HG02973 (cell line): ENCODE data around the gene NET1.
"Not testable (repeated sequence)": the region's sequence is repeated elsewhere in the genome, so short reads cannot be mapped to it uniquely, and the experiment has no call there.

Source experiments
- ATAC-seq: cut with Tn5 transposase; IDR thresholded peaks from one replicate; pipeline ENCODE4 v1.9.1; 2021; ENCODE audit warnings: moderate library complexity; ENCODE audit not compliant: unreplicated experiment

The NET1 gene

GRCh38 chr10:5396556-5397300 is 15.6 kb upstream of the NET1 start:
- ATAC-seq, result no peak

- ATAC-seq, result no peak
Observed at GRCh38 chr10:5399332-5399731, 13.0 kb upstream of the NET1 start.

- ATAC-seq, result no peak
Observed at GRCh38 chr10:5400468-5401240, 11.7 kb upstream of the NET1 start.

- no peak for ATAC-seq
Observed at GRCh38 chr10:5402798-5403197, 9.6 kb upstream of the NET1 start.

GRCh38 chr10:5404208-5405041 is 7.9 kb upstream of the NET1 start, which contains the start of gene TUBAL3:
TSS of gene TUBAL3 (minus strand) at chr10:5404828. CDS start at chr10:5404792, 36 bp downstream.
- ATAC-seq, result no peak

- no peak for ATAC-seq
Observed at GRCh38 chr10:5406918-5407317, 5.4 kb upstream of the NET1 start.

- ATAC-seq, result not testable (repeated sequence)
Observed at GRCh38 chr10:5410787-5411186, 1.6 kb upstream of the NET1 start.

GRCh38 chr10:5411941-5412276 is 448 bp upstream of the NET1 start:
- no peak for ATAC-seq

GRCh38 chr10:5413012-5413938 is 918 bp downstream of the NET1 start:
- no peak for ATAC-seq

GRCh38 chr10:5416981-5417380 is 4.6 kb downstream of the NET1 start:
- ATAC-seq, result no peak

GRCh38 chr10:5418584-5418983 is 6.2 kb downstream of the NET1 start:
- ATAC-seq, result no peak

- no peak for ATAC-seq
Observed at GRCh38 chr10:5419466-5420094, 7.2 kb downstream of the NET1 start.

- ATAC-seq, result no peak
Observed at GRCh38 chr10:5423771-5424170, 11.4 kb downstream of the NET1 start.

GRCh38 chr10:5424751-5425150 is 12.4 kb downstream of the NET1 start:
- no peak for ATAC-seq

GRCh38 chr10:5428133-5428532 is 15.8 kb downstream of the NET1 start:
- no peak for ATAC-seq

- ATAC-seq, result no peak
Observed at GRCh38 chr10:5433182-5433581, 20.8 kb downstream of the NET1 start.

GRCh38 chr10:5434017-5434753 is 21.8 kb downstream of the NET1 start:
- ATAC-seq, result no peak

- no peak for ATAC-seq
Observed at GRCh38 chr10:5435328-5435727, 23.0 kb downstream of the NET1 start.

- no peak for ATAC-seq
Observed at GRCh38 chr10:5440206-5440605, 27.8 kb downstream of the NET1 start.
